COLO829 (cell line): ENCODE data around the gene TPP1.

Experiments
- DNase-seq: peaks from one replicate; pipeline ENCODE4 v3.0.0; 2012; ENCODE audit warnings: low spot score

Gene TPP1

GRCh38 chr11:6611092-6611962 lies 7.9 kb downstream of the TPP1 start:
- no peak for DNase-seq

GRCh38 chr11:6610591-6610990 lies 8.6 kb downstream of the TPP1 start:
- no peak for DNase-seq

GRCh38 chr11:6609502-6610015 lies 9.7 kb downstream of the TPP1 start:
- DNase-seq: no peak

- DNase-seq: no peak
Measured at GRCh38 chr11:6608726-6609501, 10.3 kb downstream of the TPP1 start.

- DNase-seq: no peak
Measured at GRCh38 chr11:6608011-6608410, 11.2 kb downstream of the TPP1 start.

- no peak for DNase-seq
Measured at GRCh38 chr11:6607190-6607795, 11.9 kb downstream of the TPP1 start.

- DNase-seq: peak; percentile 77
Measured at GRCh38 chr11:6606471-6607189, 12.6 kb downstream of the TPP1 start.

- no peak for DNase-seq
Measured at GRCh38 chr11:6604790-6605189, 14.4 kb downstream of the TPP1 start.

GRCh38 chr11:6604081-6604626 lies 15.1 kb downstream of the TPP1 start:
- peak; percentile 63 for DNase-seq

GRCh38 chr11:6603287-6604080 lies 15.7 kb downstream of the TPP1 start, which contains the start of the genes ILK and RRP8:
Gene ILK, plus strand, starts transcription at chr11:6603774. Its CDS starts 498 bp downstream, at chr11:6604272.
Gene RRP8, minus strand, starts transcription at chr11:6603616. Its CDS starts 114 bp downstream, at chr11:6603502.
- peak; percentile 88 for DNase-seq

- no peak for DNase-seq
Measured at GRCh38 chr11:6602096-6602940, 16.9 kb downstream of the TPP1 start.

- DNase-seq: no peak
Measured at GRCh38 chr11:6601041-6601461, 18.2 kb downstream of the TPP1 start.

- DNase-seq: no peak
Measured at GRCh38 chr11:6599881-6600390, 19.3 kb downstream of the TPP1 start.

- no peak for DNase-seq
Measured at GRCh38 chr11:6599449-6599848, 19.8 kb downstream of the TPP1 start.

GRCh38 chr11:6598555-6598954 lies 20.7 kb downstream of the TPP1 start:
- no peak for DNase-seq

- no peak for DNase-seq
Measured at GRCh38 chr11:6596239-6596877, 22.9 kb downstream of the TPP1 start.

- no peak for DNase-seq
Measured at GRCh38 chr11:6594142-6594768, 25.0 kb downstream of the TPP1 start.

GRCh38 chr11:6588018-6588417 lies 31.2 kb downstream of the TPP1 start:
- DNase-seq: no peak
